Activated T-helper 1 cell treated with anti-CD3 and anti-CD28 coated beads, Interleukin-12 subunit alpha, Interleukin-12 subunit beta, Interleukin-2, Interleukin-4 antibody, amounts not matched to agents 30 ng/mL and 10 ng/mL and 1 ng/mL, durations not matched to agents 14 hours and 24 hours and 36 hours (primary cell): ENCODE results near the gene MIAT. TPM values are rescaled to one million over a fixed set of nuclear protein-coding genes. Genes with fewer than 3 reads are reported as not detected.
A peak's percentile ranks its signal among the peaks of the same experiment; 100 is the strongest.
"Not testable (repeated sequence)": the region's sequence is repeated elsewhere in the genome, so short reads cannot be mapped to it uniquely, and the experiment has no call there.

Source experiments
- DNase-seq: peaks from one replicate; pipeline ENCODE4 v3.0.0; 2021; ENCODE audit warnings: low spot score
- H3K27ac Mint-ChIP-seq: one replicate; pipeline ENCODE4 v1.8.0; 2021; ENCODE audit warnings: mild to moderate bottlenecking, mixed read lengths
- H3K27me3 Mint-ChIP-seq: one replicate; pipeline ENCODE4 v1.8.0; 2022; ENCODE audit warnings: mild to moderate bottlenecking, moderate library complexity, mixed read lengths; ENCODE audit not compliant: insufficient read depth
- H3K36me3 Mint-ChIP-seq: one replicate; pipeline ENCODE4 v1.8.0; 2021; ENCODE audit warnings: low read depth, mixed read lengths
- H3K4me1 Mint-ChIP-seq: one replicate; pipeline ENCODE4 v1.8.0; 2021; ENCODE audit warnings: low read depth, mixed read lengths
- H3K4me3 Mint-ChIP-seq: one replicate; pipeline ENCODE4 v1.8.0; 2021; ENCODE audit warnings: mild to moderate bottlenecking, moderate library complexity, mixed read lengths
- H3K9me3 Mint-ChIP-seq: one replicate; pipeline ENCODE4 v1.8.0; 2021; ENCODE audit warnings: mixed read lengths
- intact Hi-C: fragments of 100-400 bp; cut with micrococcal nuclease; formaldehyde crosslinking; loops from one replicate; pipeline ENCODE4 v1.15.1; 2024
- total RNA-seq: library from RNA; stranded (reverse); gene quantifications from 2 replicates; pipeline ENCODE4 v1.2.3, GENCODE V29; 2022

Gene MIAT
- 37.9 and 39.8 TPM in 2 replicates for total RNA-seq

- Mint-ChIP-seq H3K27me3 (peaks cover 17% of the 10 kb centered on the region), H3K9me3 (no peaks in the 10 kb centered on the region), H3K4me1 (peaks cover 29% of the 10 kb centered on the region), H3K4me3 (peak within 1 kb of the TSS; percentile 95), H3K27ac (peak within 1 kb of the TSS; percentile 91), H3K36me3 (peaks cover 3% of the 10 kb centered on the region)
- peak; percentile 75 for DNase-seq
- intact Hi-C loops, result loop anchor here (1.0 kb wide), 1 partner anchor 8 kb away; no protein-coding TSS in a partner anchor
Measured at GRCh38 chr22:26656891-26657851, at the start of gene MIAT. Gene MIAT, plus strand, starts transcription at chr22:26657588.

- peaks cover 40% of the 10 kb centered on the region for H3K4me1 Mint-ChIP-seq
- DNase-seq, result no peak
- intact Hi-C loops, result no loop called here
- no peaks in the 10 kb centered on the region for H3K36me3 Mint-ChIP-seq
- no peaks in the 10 kb centered on the region for H3K9me3 Mint-ChIP-seq
- H3K4me3 Mint-ChIP-seq, result no peak overlapping the region
- no peak overlapping the region for H3K27ac Mint-ChIP-seq
- H3K27me3 Mint-ChIP-seq, result peaks cover 14% of the 10 kb centered on the region
Measured at GRCh38 chr22:26608129-26608528, 49.3 kb upstream of the MIAT start.

GRCh38 chr22:26609287-26609686 is 48.1 kb upstream of the MIAT start:
- H3K9me3 Mint-ChIP-seq, result no peaks in the 10 kb centered on the region
- peaks cover 18% of the 10 kb centered on the region for H3K27me3 Mint-ChIP-seq
- H3K4me1 Mint-ChIP-seq, result peaks cover 35% of the 10 kb centered on the region
- H3K4me3 Mint-ChIP-seq, result no peak overlapping the region
- intact Hi-C loops, result no loop called here
- no peak for DNase-seq
- H3K36me3 Mint-ChIP-seq, result no peaks in the 10 kb centered on the region
- H3K27ac Mint-ChIP-seq, result peak overlapping the region; percentile 10

- Mint-ChIP-seq H3K9me3 (no peaks in the 10 kb centered on the region), H3K27ac (peak overlapping the region; percentile 92), H3K4me1 (peaks cover 32% of the 10 kb centered on the region), H3K4me3 (peak overlapping the region; percentile 53), H3K36me3 (no peaks in the 10 kb centered on the region), H3K27me3 (peaks cover 21% of the 10 kb centered on the region)
- intact Hi-C loops, result loop anchor here (1.0 kb wide), 1 partner anchor 20 kb away; the partner anchor contains the start of gene TPST2
- DNase-seq, result peak; percentile 54
Measured at GRCh38 chr22:26610072-26610958, 47.1 kb upstream of the MIAT start.

DNA sequence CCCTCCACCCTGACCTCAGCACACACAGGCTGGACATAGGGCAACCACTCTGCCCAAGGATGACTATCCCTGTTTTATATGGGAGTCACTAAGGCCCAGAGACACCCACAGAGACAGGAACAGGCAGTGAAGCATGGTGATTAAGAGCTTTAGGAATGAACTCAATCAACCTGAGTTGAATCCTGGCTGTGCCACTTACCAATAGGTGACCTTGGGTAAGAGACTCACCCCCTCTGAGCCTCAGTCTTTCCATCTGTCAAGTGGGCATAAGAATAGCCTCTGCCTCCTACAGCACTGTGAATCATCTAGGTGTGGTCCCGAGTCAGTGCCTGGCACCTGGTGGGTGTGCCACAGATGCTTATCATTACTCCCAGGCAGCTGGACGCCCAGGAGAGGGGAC is 46.4 kb upstream of the MIAT start:
- H3K9me3 Mint-ChIP-seq, result no peaks in the 10 kb centered on the region
- H3K4me1 Mint-ChIP-seq, result peaks cover 32% of the 10 kb centered on the region
- no peak for DNase-seq
- H3K27me3 Mint-ChIP-seq, result peaks cover 21% of the 10 kb centered on the region
- H3K27ac Mint-ChIP-seq, result no peak overlapping the region
- H3K4me3 Mint-ChIP-seq, result no peak overlapping the region
- intact Hi-C loops, result loop anchor here (1.0 kb wide), 1 partner anchor 21 kb away; the partner anchor contains the start of gene TPST2
- no peaks in the 10 kb centered on the region for H3K36me3 Mint-ChIP-seq

DNA sequence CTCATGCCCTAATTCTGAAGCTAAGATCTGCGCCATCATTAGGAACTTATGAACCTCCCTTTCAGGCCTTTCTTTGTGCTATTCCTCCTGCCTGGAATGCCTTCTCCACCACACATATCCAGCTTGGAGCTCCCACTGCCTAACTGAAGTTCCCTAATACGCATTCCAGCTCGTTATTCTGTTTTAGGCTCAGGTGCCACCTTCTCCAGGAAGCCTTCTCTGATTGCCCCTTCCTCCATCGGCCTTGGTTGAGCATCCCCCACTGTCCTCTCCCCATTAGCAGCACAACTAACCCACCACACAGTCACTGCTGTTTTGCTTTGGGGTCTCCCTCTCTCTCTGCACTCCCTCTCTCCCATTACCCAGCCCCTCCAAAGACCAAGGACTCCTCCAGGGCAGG is 44.7 kb upstream of the MIAT start:
- peaks cover 37% of the 10 kb centered on the region for H3K4me1 Mint-ChIP-seq
- H3K27me3 Mint-ChIP-seq, result peaks cover 25% of the 10 kb centered on the region
- no peak overlapping the region for H3K4me3 Mint-ChIP-seq
- intact Hi-C loops, result no loop called here
- DNase-seq, result no peak
- no peaks in the 10 kb centered on the region for H3K9me3 Mint-ChIP-seq
- no peaks in the 10 kb centered on the region for H3K36me3 Mint-ChIP-seq
- peak overlapping the region; percentile 40 for H3K27ac Mint-ChIP-seq

DNA sequence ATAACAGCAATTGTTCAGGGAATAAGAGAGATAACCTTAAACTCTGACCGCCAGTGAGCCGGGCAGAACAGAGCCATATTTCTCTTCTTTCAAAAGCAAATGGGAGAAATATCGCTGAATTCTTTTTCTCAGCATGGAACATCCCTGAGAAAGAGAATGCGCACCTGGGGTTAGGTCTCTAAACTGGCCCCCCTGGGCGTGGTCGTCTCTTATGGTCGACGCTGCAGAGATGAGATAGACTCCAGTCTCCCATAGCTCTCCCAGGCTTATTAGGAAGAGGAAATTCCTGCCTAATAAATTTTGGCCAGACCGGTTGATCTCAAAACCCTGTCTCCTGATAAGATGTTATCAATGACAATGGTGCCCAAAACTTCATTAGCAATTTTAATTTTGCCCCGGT is 43.6 kb upstream of the MIAT start:
- Mint-ChIP-seq H3K27me3 (peaks cover 20% of the 10 kb centered on the region), H3K4me1 (peaks cover 41% of the 10 kb centered on the region)
- intact Hi-C loops, DNase-seq, H3K36me3 Mint-ChIP-seq, H3K9me3 Mint-ChIP-seq, H3K27ac Mint-ChIP-seq, H3K4me3 Mint-ChIP-seq: not testable (repeated sequence)

DNA sequence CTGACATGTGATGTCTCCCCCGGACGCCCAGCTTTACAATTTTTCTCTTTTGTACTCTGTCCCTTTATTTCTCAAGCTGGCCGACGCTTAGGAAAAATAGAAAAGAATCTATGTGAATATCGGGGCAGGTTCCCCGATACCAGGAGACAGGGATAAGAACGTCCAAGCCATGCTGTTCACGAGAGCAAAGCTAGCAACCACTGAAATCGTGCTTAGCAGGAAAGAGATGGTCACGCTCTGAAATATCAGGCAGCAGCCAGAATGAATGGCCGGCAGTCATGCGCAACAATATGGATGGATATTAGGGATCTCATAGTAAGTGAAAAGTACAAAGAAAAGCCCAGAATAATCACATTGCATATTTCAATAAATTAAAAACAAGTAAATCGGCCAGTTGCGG is 43.1 kb upstream of the MIAT start:
- no peak for DNase-seq
- Mint-ChIP-seq H3K4me3 (no peak overlapping the region), H3K27ac (no peak overlapping the region), H3K9me3 (no peaks in the 10 kb centered on the region), H3K4me1 (peaks cover 37% of the 10 kb centered on the region), H3K27me3 (peaks cover 18% of the 10 kb centered on the region), H3K36me3 (peaks cover 2% of the 10 kb centered on the region)
- intact Hi-C loops, result no loop called here

- intact Hi-C loops, result no loop called here
- DNase-seq, result no peak
- Mint-ChIP-seq H3K27me3 (peaks cover 18% of the 10 kb centered on the region), H3K4me3 (no peak overlapping the region), H3K4me1 (peaks cover 29% of the 10 kb centered on the region), H3K27ac (no peak overlapping the region), H3K9me3 (no peaks in the 10 kb centered on the region), H3K36me3 (peaks cover 2% of the 10 kb centered on the region)
Measured at GRCh38 chr22:26615149-26615548, 42.2 kb upstream of the MIAT start.

DNA sequence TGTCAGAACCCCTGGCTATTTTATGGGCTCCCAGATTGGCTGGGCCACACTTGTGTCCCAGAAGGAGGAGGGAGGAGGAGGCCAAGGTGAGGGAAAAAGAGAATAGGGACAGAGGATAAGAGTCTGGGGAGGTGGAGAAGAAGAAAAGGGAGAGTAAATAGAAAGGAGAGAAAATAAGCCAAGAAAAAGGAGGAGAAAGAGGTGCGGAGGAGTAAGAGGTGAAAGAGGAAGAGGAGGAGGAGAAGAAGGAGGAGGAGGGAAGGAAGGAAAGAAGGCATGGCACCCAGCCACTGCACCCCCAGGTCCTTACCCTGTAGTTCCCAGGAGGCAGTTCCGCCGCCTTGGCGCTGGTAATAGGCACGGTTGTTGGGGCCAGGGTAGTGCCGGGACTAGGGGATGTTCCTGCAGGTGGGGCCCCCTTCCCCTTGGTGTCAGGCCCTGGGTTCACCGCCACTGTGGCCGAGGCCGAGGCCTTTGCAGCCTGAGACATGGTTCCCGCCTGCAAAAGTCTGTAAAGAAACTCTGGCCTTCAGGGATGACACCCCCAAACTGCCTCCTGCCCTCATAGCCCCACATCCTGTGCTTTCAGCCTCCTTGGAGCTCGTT is 41.5 kb upstream of the MIAT start:
- intact Hi-C loops, result no loop called here
- H3K9me3 Mint-ChIP-seq, result no peaks in the 10 kb centered on the region
- H3K27me3 Mint-ChIP-seq, result peaks cover 18% of the 10 kb centered on the region
- no peak for DNase-seq
- H3K4me3 Mint-ChIP-seq, result no peak overlapping the region
- H3K36me3 Mint-ChIP-seq, result peaks cover 2% of the 10 kb centered on the region
- no peak overlapping the region for H3K27ac Mint-ChIP-seq
- peaks cover 21% of the 10 kb centered on the region for H3K4me1 Mint-ChIP-seq

DNA sequence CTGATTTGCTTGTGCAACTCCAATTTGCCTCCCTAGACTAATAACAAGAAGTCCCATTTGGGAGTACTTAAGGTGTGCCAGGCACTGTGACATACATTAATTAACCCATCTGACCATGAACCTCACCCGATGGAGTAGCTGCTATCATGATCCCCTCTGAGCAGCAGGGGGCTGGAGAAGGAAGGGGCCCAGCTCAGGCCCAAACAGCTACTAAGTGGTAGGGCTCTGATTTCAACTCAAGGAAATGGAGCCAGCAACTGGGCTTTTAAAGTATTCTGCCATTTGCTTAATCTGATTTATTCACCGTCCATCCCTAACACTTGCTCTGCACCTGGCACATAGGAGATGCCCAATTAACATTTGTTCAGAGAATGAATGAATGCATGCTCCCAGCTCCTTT is 40.7 kb upstream of the MIAT start:
- intact Hi-C loops, result no loop called here
- peak overlapping the region; percentile 4 for H3K27ac Mint-ChIP-seq
- H3K4me3 Mint-ChIP-seq, result no peak overlapping the region
- H3K36me3 Mint-ChIP-seq, result peaks cover 2% of the 10 kb centered on the region
- DNase-seq, result no peak
- peaks cover 19% of the 10 kb centered on the region for H3K4me1 Mint-ChIP-seq
- H3K27me3 Mint-ChIP-seq, result peaks cover 18% of the 10 kb centered on the region
- no peaks in the 10 kb centered on the region for H3K9me3 Mint-ChIP-seq

GRCh38 chr22:26617271-26618199 is 39.9 kb upstream of the MIAT start, which contains the start of gene CRYBB1:
Gene CRYBB1, minus strand, starts transcription at chr22:26618027. Its CDS starts 1,708 bp downstream, at chr22:26616319.
- intact Hi-C loops, result no loop called here
- H3K4me1 Mint-ChIP-seq, result peaks cover 15% of the 10 kb centered on the region
- H3K9me3 Mint-ChIP-seq, result no peaks in the 10 kb centered on the region
- H3K4me3 Mint-ChIP-seq, result no peak within 1 kb of the TSS
- DNase-seq, result no peak
- H3K27ac Mint-ChIP-seq, result peak within 1 kb of the TSS; percentile 63
- peaks cover 18% of the 10 kb centered on the region for H3K27me3 Mint-ChIP-seq
- peaks cover 2% of the 10 kb centered on the region for H3K36me3 Mint-ChIP-seq
